ENCODE results near the gene NKX1-1. TPM values are rescaled to one million over a fixed set of nuclear protein-coding genes. Genes with fewer than 3 reads are reported as not detected.

NKX1-1 gene
- polyA plus RNA-seq, 3 donors from 2014 or later, result not detected

DNA sequence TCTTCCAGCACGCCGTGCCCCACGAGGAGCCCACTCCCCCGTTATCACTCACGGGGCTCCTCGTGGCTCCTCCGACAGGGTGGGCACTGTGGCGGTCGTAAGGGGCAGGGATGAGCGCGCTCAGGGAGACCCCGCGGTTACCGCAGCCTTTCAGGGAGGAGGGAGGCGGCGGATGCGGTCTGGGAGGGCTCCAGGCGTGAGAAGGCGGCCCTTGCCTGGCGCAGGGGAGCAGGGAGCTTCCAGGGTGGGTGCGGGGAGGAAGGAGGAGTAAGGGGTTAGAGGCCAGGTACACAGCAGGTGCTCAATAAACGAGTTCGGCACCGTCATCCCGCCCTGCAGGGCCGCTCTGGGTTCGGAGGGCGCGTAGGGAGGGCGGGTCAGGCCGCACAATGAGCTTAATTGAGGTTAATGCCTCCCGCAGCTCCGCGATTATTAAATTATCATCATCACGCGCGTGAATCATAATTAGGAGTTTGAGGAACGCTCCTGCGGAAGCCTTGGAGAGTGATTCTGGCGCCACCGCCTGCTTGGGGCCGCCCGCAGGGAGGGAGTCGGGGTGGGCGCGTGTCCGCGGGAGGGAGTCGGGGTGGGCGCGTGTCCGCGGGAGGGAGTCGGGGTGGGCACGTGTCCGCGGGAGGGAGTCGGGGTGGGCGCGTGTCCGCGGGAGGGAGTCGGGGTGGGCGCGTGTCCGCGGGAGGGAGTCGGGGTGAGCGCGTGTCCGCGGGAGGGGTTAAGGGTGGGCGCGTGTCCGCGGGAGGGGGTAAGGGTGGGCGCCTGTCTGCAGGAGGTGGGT is 7.6 kb upstream of the NKX1-1 start:
- no peaks in the 10 kb centered on the region for H3K9me3 Mint-ChIP-seq
- H3K27me3 Mint-ChIP-seq (ENCODE audit: low read depth in 3 of 3), result peaks cover 13 to 18% (median 16%) of the 10 kb centered on the region in 3 donors
- no peak overlapping the region for H3K4me3 Mint-ChIP-seq
- H3K36me3 Mint-ChIP-seq, result no peaks in the 10 kb centered on the region
- peaks cover 0 to 4% of the 10 kb centered on the region in 2 donors for H3K4me1 Mint-ChIP-seq
- no peak for DNase-seq
- no peak overlapping the region for H3K27ac Mint-ChIP-seq

DNA sequence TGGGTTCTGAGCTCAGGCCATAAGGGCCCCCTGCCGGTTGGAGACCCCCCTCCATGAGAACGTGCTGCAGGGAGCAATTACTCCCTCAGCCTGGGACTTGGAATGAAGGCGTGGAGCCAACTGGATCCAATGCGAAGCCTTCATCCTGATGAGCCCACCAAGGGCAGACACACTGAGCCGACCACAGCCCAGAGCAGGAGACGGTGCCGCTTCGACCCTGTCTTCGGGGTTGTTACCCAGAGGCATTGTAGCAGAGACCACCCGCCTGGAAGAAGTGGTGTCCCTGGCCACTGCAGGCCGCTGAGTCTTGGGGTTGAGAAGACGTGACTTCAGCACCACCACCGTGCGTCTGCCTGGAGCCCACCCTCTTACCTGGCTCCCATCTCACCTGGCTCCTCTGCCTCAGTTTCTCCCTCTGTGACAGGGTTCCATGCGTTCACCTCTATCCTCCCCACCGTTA is 7.0 kb upstream of the NKX1-1 start:
- Mint-ChIP-seq H3K27ac (no peak overlapping the region), H3K9me3 (no peaks in the 10 kb centered on the region), H3K27me3 (ENCODE audit: low read depth in 3 of 3) (peaks cover 19 to 20% (median 19%) of the 10 kb centered on the region in 3 donors), H3K36me3 (no peaks in the 10 kb centered on the region), H3K4me3 (no peak overlapping the region), H3K4me1 (peaks cover 0 to 4% of the 10 kb centered on the region in 2 donors)
- DNase-seq, result no peak

DNA sequence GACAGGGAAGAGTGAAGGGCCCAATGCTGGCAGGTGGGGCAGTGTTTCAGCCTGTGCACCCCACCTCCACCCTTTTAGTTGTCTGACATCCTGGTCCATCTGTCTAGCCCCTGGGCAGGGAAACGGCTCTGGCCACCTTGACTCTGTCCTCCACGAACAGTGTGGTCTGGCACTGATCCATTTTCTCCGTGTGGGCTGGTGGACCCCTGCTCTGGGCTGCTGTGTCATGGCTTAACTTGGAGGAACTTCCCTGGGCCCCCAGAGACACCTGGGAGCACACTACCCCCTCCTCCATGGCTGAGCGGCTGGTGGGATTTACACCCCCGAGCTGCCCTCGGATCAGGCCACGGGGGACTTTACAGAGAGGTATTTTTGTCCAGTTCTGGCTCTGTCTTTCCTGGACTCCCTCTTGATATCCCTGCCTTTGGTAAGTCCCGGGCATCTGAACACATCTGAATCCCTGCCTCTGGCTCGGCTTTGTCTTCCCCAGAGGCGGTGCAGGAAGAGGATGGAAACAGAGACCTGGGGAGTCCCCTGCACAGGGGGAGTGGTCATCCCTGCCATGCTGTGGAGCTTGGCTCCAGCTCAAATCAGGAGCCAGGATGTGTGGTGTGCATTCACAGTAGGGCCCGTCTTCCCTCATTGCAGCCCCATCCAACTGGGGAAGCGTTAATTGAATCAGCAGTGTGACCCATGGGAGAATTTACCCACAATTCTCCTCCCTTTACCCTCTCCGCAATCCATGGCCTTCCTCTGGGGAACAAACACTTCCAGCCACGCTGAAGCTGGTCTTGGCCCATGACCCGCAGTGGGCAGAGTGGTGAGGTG is 6.3 kb upstream of the NKX1-1 start:
- Mint-ChIP-seq H3K36me3 (no peaks in the 10 kb centered on the region), H3K9me3 (no peaks in the 10 kb centered on the region), H3K4me3 (no peak overlapping the region), H3K27ac (no peak overlapping the region), H3K27me3 (ENCODE audit: low read depth in 3 of 3) (peaks cover 19 to 24% (median 20%) of the 10 kb centered on the region in 3 donors), H3K4me1 (peaks cover 0 to 4% of the 10 kb centered on the region in 2 donors)
- DNase-seq, result no peak

DNA sequence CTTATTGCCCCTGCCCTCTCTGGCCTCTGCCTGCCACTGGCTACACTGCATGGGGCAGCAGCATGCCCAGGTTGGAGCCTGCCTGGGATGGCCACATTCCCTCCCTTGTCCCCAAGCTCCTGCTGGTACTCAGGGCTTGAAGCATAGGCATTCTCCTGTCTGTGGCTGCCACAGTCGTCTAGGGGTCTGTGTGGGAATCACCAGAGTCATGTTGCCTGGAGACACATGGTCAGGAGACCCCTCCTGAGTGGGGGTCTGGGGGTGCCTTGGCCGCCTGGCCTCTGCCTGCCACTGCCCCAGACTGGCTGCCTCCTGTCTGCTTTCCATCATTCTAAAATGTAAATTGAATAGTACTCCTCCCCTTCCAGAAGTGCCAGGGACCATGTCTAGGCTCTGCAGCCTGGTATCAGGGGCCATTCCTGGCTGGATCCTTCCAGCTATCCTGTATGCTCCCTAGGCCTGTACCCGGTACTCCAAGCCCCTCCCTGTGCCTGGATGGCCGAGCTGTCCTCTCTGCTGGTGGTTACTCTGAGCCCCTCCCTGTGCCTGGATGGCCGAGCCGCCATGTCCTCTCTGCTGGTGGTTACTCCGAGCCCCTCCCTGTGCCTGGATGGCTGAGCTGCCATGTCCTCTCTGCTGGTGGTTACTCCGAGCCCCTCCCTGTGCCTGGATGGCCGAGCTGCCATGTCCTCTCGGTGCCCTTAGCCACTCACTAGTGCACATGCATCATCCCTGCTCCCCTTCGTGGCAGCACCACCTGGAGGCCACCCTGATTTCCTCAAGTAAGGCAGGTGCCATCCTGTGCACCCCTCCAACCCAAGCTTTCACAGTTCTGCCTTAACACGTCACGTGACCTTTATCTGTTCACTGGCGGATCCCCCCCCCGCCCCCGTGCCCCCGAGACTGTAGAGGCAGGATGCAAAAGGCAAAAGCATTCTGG is 5.5 kb upstream of the NKX1-1 start:
- Mint-ChIP-seq H3K4me1 (peaks cover 0 to 4% of the 10 kb centered on the region in 2 donors), H3K36me3 (no peaks in the 10 kb centered on the region), H3K4me3 (no peak overlapping the region), H3K27ac (no peak overlapping the region), H3K27me3 (ENCODE audit: low read depth in 3 of 3) (peaks cover 17 to 29% (median 19%) of the 10 kb centered on the region in 3 donors), H3K9me3 (no peaks in the 10 kb centered on the region)
- no peak for DNase-seq

DNA sequence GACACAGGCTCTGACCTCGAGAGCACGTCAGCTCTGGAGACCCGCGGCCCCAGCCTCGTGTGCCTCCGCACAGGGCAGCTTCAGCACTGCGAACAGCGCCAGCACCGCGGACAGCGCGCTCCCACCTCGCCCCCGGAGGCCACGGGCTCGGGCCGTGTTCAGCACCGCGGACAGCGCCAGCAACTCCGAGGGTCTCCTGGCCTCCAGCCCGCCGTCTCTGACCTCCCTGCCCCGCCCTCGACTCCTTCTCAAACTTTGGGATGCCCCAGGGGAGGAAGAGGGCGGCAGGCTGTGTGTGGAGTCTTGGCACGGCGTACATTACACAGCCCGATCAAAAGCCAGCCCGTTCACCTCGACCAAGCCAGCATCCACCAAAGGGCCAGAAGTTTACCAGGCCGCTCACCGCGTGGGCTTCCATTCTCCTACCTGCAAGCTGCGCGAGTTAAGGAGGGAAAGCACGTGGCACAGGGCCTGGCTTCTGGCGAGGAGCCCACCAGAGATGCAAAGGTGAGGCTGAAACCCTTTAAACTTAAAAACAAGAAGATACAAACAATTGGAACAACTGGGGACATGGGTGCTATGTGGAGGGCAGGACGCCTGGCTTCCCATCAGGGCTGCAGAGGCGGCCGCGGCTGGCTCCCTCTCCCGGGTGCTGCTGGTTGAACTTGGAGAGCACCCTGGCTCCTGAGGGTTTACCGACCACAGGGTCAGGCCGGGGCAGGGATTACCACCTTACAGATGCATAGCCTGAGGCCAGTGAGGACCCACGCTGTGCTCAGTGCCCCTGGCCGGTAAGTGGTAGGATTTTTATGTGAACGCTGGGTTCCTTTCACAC is 4.5 kb upstream of the NKX1-1 start:
- peaks cover 15 to 29% (median 19%) of the 10 kb centered on the region in 3 donors for H3K27me3 Mint-ChIP-seq (ENCODE audit: low read depth in 3 of 3)
- H3K4me1 Mint-ChIP-seq, result peaks cover 0 to 2% of the 10 kb centered on the region in 2 donors
- no peak overlapping the region for H3K4me3 Mint-ChIP-seq
- no peaks in the 10 kb centered on the region for H3K9me3 Mint-ChIP-seq
- peak; percentile 30 to 50 (median 32) for DNase-seq
- no peaks in the 10 kb centered on the region for H3K36me3 Mint-ChIP-seq
- H3K27ac Mint-ChIP-seq, result no peak overlapping the region

DNA sequence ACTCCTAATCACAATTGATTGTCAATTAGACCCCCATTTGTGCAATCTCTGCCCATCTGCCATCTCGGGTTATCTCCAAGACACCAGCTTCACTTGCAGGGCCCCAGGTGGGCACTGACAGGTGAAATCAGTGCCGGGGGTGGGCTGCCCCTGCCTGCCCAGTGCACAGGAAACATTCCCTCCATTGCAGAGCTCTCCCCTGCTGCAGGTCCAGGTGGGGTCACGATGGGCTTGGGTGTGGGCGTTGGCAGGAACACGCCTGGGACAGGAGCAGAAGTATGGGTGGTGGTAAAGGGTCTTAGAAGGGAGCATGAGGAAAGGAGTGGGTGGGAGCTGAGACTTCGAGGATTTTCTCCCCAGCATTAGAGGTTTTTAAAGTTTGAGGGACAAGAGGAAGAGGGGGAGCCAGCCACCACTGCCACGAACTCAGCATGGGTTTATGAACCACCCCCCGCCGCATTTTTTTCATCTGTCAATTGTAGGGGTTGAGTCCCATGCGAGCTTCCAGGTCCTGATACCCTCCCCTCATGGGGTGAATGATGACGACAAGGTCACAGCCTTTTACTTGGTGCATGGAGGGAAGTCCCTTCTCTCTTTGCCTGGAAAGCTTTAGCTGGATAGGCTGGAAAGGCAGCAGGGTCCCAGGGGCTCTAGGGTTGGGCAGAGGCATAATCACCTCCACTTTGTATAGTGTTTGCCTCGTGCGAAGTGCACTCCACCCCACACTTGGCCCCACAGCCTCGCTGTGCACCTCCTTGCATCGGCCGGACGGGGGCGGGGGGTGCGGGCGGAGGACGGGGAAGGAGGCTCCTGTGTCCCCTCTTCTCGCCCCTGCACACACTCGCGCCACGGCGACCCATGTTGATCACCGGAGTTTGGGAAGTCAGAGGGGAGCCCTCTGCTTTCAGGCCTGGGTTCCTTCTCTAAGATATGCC is 3.5 kb upstream of the NKX1-1 start:
- no peak for DNase-seq
- Mint-ChIP-seq H3K4me1 (no peaks in the 10 kb centered on the region), H3K27me3 (ENCODE audit: low read depth in 3 of 3) (peaks cover 11 to 34% (median 23%) of the 10 kb centered on the region in 3 donors), H3K9me3 (no peaks in the 10 kb centered on the region), H3K36me3 (no peaks in the 10 kb centered on the region), H3K27ac (no peak overlapping the region), H3K4me3 (no peak overlapping the region)

DNA sequence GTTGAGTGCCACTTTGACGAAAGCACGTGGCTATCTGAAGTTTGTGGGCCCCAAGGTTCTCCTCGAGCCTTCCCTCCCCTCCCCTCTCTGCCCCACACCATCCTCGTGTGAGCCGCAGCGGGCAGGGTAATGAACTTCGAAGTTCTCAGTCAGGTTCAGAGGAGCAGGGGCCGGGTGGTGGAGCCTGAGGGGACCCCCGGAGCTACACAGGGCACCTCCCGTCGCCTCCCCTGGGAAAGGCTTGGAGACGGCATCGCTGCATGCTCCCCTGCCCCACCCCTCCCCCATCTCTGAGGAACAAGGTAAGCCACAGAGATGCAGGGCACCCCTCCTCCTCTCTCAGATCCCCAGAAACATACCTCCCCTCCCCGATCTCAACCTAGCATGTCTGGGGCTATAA is 2.8 kb upstream of the NKX1-1 start:
- no peaks in the 10 kb centered on the region for H3K4me1 Mint-ChIP-seq
- no peaks in the 10 kb centered on the region for H3K36me3 Mint-ChIP-seq
- H3K4me3 Mint-ChIP-seq, result no peak overlapping the region
- DNase-seq, result no peak
- no peak overlapping the region for H3K27ac Mint-ChIP-seq
- H3K9me3 Mint-ChIP-seq, result no peaks in the 10 kb centered on the region
- peaks cover 11 to 39% (median 23%) of the 10 kb centered on the region in 3 donors for H3K27me3 Mint-ChIP-seq (ENCODE audit: low read depth in 3 of 3)

DNA sequence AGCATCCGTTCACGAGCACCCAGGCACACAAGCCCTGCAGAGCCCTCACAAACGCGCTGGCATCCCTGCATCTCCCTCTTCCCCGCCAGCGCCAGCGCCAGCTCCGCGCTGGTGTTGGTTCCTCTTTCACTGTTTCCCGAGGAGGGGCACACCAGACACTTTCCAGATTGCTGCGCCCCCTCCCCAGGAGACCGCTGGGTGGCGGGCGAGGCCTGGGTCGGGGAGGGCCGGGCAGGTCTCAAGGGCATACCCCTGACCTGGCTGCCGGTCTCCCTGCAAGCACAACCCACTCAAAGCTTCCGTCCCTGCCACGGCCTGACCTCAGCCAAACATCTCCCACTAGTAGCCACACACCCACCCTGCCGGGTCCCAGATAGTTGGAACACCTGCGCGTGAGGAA is 2.2 kb upstream of the NKX1-1 start:
- peak overlapping the region in 1 of 5 donors; percentile 54 for H3K4me3 Mint-ChIP-seq
- peaks cover 6 to 44% (median 23%) of the 10 kb centered on the region in 3 donors for H3K27me3 Mint-ChIP-seq (ENCODE audit: low read depth in 3 of 3)
- H3K36me3 Mint-ChIP-seq, result no peaks in the 10 kb centered on the region
- no peak for DNase-seq
- H3K27ac Mint-ChIP-seq, result peak overlapping the region in 1 of 6 donors; percentile 63
- H3K4me1 Mint-ChIP-seq, result no peaks in the 10 kb centered on the region
- no peaks in the 10 kb centered on the region for H3K9me3 Mint-ChIP-seq

DNA sequence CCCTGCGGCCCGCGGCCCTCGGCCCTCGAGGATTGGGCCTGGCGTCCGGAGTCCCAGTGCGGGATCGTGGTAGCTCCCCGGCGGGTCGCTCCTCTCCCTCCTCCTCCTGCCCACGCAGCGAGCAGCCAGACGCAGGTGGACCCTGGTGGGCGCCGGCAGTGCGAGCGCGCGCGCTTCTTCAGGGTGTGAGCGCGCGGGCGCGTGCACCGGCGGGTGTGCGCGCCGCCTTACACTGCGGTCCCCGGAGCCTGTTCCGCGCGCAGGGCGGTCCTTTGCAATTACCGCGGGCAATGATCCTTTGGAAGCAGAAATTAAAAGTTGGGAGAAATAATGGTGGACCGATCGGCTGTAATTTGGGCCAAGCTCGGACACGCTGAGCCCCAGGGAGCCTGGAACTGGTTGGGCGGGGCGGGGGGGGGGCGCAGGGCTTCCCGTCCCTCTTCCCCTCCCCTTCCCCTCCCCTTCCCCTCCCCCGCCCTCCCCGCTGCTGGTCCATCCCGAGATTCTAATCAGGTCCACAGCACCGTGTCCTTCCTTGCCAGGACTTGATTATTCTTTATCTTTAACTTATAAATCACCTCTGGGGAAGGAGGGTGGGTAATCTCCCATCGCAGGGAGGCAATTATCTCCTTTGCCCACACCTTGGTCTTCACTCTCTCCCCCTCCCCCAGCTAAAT is 1.6 kb upstream of the NKX1-1 start:
- DNase-seq, result no peak
- H3K4me3 Mint-ChIP-seq, result no peak overlapping the region
- no peak overlapping the region for H3K27ac Mint-ChIP-seq
- peaks cover 5 to 41% (median 18%) of the 10 kb centered on the region in 3 donors for H3K27me3 Mint-ChIP-seq (ENCODE audit: low read depth in 3 of 3)
- H3K4me1 Mint-ChIP-seq, result no peaks in the 10 kb centered on the region
- no peaks in the 10 kb centered on the region for H3K9me3 Mint-ChIP-seq
- H3K36me3 Mint-ChIP-seq, result no peaks in the 10 kb centered on the region

DNA sequence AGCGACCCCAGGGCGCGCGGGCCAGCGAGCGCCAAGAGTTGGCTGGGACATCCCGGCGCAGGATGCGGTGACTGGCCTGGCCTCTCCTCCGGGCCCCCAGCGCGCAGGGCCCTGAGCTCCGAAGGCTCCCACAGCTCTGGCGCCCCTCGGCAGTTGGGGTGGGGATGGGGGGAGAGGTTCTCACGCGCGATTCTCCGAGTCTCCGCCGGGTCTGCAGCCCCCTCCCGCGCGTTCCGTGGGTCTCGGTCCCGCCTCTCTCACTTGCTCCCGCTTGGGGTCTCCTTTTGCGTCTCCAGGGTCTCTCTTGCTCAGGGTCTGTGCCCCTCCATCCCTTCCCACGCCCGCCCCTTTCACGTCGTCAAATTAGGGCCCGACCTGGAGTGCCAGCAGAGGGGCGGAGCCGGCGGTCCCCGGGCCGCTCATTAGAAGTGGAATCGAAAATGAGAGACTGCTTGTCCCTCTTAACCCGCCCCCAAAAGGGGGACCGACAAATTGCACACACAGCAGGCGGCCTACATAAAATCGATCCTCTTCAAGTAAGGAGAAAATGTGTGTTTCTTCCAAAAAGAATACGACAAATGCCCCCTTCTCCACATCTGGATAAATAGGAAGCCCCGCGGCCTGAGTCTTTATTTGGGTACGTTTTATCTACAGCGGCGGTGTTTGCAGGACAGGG is 877 bp upstream of the NKX1-1 start:
- no peaks in the 10 kb centered on the region for H3K9me3 Mint-ChIP-seq
- peaks cover 8 to 40% (median 18%) of the 10 kb centered on the region in 3 donors for H3K27me3 Mint-ChIP-seq (ENCODE audit: low read depth in 3 of 3)
- H3K27ac Mint-ChIP-seq, result no peak overlapping the region
- no peaks in the 10 kb centered on the region for H3K4me1 Mint-ChIP-seq
- peak overlapping the region in 1 of 5 donors; percentile 35 for H3K4me3 Mint-ChIP-seq
- H3K36me3 Mint-ChIP-seq, result no peaks in the 10 kb centered on the region
- DNase-seq, result no peak
